Esophagus muscularis mucosa (tissue), 4 donors: ENCODE results near the gene NXPH3.

Experiments used
- EP300 ChIP-seq: sonication (generic); formaldehyde crosslinking; IDR thresholded peaks from one replicate; pipeline ENCODE4 v1.6.1; 2017; ENCODE audit warnings: antibody characterized with exemption
- POLR2A ChIP-seq: fragments of 450-650 bp; IDR thresholded peaks from one replicate; pipeline ENCODE4 v1.6.1; 2017; ENCODE audit warnings: antibody characterized with exemption, moderate library complexity, mild to moderate bottlenecking, low read depth
- POLR2AphosphoS5 ChIP-seq, 2 donors: sonication (generic); formaldehyde crosslinking; IDR thresholded peaks; one replicate each; pipeline ENCODE4 v1.6.1; 2017; ENCODE audit warnings: antibody characterized with exemption in 2 of 2
- TF ChIP-seq, protein P1 (sequence below), 3 experiments: fragments of 200-600 bp in 2 of 3; fragments of 450-650 bp in 1 of 3; sonication (generic) in 2 of 3; IDR thresholded peaks; one replicate each; pipeline ENCODE4 v1.5.1; 2017 to 2019; ENCODE audit warnings: antibody characterized with exemption in 3 of 3, mild to moderate bottlenecking in 2 of 3, moderate library complexity in 1 of 3

DNA sequence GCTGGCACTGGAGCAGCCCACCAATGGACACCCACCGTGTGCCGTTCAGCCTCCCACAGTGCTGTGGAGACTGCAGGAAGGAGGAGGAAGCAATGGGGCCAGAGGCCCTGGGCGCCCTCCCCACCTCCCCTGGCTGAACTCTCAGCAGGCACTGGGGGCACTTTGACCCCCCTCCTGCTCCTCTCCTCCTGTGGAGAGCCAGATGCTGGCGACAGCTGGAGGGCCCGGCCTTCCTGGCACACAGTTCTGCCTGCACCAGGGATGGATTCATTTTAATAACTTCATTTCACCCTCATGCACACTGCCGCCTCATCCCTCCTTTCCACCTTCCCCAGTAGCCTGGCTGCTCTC lies 6.0 kb downstream of the NXPH3 start:
- TF ChIP-seq, protein P1, sequence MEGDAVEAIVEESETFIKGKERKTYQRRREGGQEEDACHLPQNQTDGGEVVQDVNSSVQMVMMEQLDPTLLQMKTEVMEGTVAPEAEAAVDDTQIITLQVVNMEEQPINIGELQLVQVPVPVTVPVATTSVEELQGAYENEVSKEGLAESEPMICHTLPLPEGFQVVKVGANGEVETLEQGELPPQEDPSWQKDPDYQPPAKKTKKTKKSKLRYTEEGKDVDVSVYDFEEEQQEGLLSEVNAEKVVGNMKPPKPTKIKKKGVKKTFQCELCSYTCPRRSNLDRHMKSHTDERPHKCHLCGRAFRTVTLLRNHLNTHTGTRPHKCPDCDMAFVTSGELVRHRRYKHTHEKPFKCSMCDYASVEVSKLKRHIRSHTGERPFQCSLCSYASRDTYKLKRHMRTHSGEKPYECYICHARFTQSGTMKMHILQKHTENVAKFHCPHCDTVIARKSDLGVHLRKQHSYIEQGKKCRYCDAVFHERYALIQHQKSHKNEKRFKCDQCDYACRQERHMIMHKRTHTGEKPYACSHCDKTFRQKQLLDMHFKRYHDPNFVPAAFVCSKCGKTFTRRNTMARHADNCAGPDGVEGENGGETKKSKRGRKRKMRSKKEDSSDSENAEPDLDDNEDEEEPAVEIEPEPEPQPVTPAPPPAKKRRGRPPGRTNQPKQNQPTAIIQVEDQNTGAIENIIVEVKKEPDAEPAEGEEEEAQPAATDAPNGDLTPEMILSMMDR (IDR thresholded peaks at IDR 0.05) = no peak
- TF ChIP-seq EP300 = no peak
- TF ChIP-seq POLR2A = no peak
- TF ChIP-seq POLR2AphosphoS5 (IDR thresholded peaks at IDR 0.05) = no peak
